HG02588 (cell line): ENCODE measurements around the gene SPRYD3.
"Not testable (repeated sequence)": the region's sequence is repeated elsewhere in the genome, so short reads cannot be mapped to it uniquely, and the experiment has no call there.

Source experiments
- ATAC-seq: cut with Tn5 transposase; IDR thresholded peaks from one replicate; pipeline ENCODE4 v1.9.1; 2021; ENCODE audit warnings: mild to moderate bottlenecking, moderate library complexity; ENCODE audit not compliant: unreplicated experiment

SPRYD3 gene

GRCh38 chr12:53027014-53027413, 52.2 kb downstream of the SPRYD3 start:
- not testable (repeated sequence) for ATAC-seq

GRCh38 chr12:53025250-53025649, 53.9 kb downstream of the SPRYD3 start:
- no peak for ATAC-seq

GRCh38 chr12:53014709-53015108, 64.5 kb downstream of the SPRYD3 start:
- ATAC-seq: no peak
